ENCODE measurements around the gene MAPKAPK2.

MAPKAPK2 gene

DNA sequence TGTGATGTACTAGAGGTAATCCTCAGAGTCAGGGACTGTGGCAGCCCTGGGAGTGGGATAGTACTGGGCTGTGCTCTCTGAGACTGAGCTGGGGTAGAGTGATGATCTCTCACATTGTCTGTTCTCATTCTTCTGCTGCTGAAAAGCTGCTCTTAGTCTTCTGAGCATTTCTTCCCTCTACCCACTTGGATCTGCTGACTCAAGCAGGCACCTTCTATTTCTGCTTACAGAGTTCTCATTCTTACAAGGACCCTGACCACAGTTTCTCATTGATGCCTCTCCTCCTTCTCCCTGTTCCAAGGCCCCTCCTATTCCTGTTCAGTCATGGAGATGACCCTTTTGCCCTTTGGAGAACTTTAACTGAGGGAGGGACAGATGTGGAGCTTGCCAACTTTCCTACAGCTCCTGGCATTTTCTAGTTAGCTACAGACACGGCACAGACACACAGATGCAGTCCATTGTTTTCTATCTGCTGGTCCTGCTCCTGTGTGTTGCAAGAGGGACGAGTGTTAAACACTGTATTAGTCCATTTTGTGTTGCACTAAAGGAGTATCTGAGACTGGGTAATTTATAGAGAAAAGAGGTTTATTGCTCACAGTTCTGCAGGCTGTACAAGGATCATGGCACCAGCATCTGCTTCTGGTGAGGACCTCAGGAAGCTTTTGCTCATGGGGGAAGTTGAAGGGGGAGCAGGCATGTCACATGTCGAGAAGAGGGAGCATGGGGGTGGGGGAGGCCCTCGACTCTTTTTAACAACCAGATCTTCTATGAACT, 12.3 kb downstream of the MAPKAPK2 start:
- Histone ChIP-seq H3K9ac (ENCODE audit: low read depth, low read length, poor library complexity, severe bottlenecking) (no peak overlapping the region), H3K4me1 (ENCODE audit: insufficient read depth, low read length, poor library complexity, severe bottlenecking) (peaks cover 31% of the 10 kb centered on the region), H3K4me3 (ENCODE audit: low read length, poor library complexity, severe bottlenecking) (no peak overlapping the region), H3F3A (ENCODE audit: low read depth) (no peaks in the 10 kb centered on the region), H3K9me2 (replicated peaks; ENCODE audit: low read depth, low read length) (no peaks in the 10 kb centered on the region), H2AFZ (ENCODE audit: low read length) (no peak overlapping the region), H3K4me2 (ENCODE audit: low read depth, low read length, poor library complexity, severe bottlenecking) (no peak overlapping the region), H3K9me3 (ENCODE audit: insufficient read depth, low read depth, low read length) (no peaks in the 10 kb centered on the region), H3K27me3 (ENCODE audit: insufficient read depth, low read length, poor library complexity, severe bottlenecking) (no peaks in the 10 kb centered on the region), H3K79me2 (ENCODE audit: insufficient read depth, low read length) (peaks cover 98% of the 10 kb centered on the region), H4K20me1 (ENCODE audit: insufficient read depth, low read length, poor library complexity, severe bottlenecking) (peaks cover 61% of the 10 kb centered on the region), H3K36me3 (ENCODE audit: insufficient read depth, low read length) (peaks cover 21% of the 10 kb centered on the region; the same call in 1 of the 2 replicates)
- TF ChIP-seq, protein P1, sequence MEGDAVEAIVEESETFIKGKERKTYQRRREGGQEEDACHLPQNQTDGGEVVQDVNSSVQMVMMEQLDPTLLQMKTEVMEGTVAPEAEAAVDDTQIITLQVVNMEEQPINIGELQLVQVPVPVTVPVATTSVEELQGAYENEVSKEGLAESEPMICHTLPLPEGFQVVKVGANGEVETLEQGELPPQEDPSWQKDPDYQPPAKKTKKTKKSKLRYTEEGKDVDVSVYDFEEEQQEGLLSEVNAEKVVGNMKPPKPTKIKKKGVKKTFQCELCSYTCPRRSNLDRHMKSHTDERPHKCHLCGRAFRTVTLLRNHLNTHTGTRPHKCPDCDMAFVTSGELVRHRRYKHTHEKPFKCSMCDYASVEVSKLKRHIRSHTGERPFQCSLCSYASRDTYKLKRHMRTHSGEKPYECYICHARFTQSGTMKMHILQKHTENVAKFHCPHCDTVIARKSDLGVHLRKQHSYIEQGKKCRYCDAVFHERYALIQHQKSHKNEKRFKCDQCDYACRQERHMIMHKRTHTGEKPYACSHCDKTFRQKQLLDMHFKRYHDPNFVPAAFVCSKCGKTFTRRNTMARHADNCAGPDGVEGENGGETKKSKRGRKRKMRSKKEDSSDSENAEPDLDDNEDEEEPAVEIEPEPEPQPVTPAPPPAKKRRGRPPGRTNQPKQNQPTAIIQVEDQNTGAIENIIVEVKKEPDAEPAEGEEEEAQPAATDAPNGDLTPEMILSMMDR (conservative IDR thresholded peaks at IDR 0.05; ENCODE audit: low read length), result no peak
- no peak for TF ChIP-seq EZH2phosphoT487 (IDR thresholded peaks at IDR 0.05; ENCODE audit: borderline replicate concordance)

DNA sequence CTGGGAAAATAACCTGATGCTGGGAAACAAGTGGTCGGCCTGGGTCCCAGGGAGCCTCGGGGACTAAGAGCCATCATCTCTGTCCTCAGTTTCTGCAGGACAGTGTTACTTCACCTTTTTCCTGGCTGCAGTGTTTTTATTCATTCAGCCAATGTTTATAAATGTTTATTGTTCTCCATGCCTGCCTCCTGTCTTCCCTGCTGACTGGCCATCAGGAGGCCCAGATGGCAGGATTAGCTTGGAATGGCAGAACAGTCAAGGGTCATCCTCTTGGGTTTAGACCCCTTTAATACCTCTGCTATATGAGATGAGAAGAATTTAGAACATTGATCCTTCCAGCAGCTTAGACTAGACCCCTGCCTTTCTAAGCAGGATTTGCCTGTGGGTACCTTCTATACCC, 13.3 kb downstream of the MAPKAPK2 start:
- no peaks in the 10 kb centered on the region for H3K9me2 ChIP-seq (replicated peaks; ENCODE audit: low read depth, low read length)
- no peaks in the 10 kb centered on the region for H3F3A ChIP-seq (ENCODE audit: low read depth)
- no peak overlapping the region for H3K4me3 ChIP-seq (ENCODE audit: low read length, poor library complexity, severe bottlenecking)
- peaks cover 98% of the 10 kb centered on the region for H3K79me2 ChIP-seq (ENCODE audit: insufficient read depth, low read length)
- H3K27me3 ChIP-seq (ENCODE audit: insufficient read depth, low read length, poor library complexity, severe bottlenecking), result no peaks in the 10 kb centered on the region
- H3K9ac ChIP-seq (ENCODE audit: low read depth, low read length, poor library complexity, severe bottlenecking), result no peak overlapping the region
- no peaks in the 10 kb centered on the region for H3K9me3 ChIP-seq (ENCODE audit: insufficient read depth, low read depth, low read length)
- H3K4me1 ChIP-seq (ENCODE audit: insufficient read depth, low read length, poor library complexity, severe bottlenecking), result peaks cover 23% of the 10 kb centered on the region
- peaks cover 21% of the 10 kb centered on the region; the same call in 1 of the 2 replicates for H3K36me3 ChIP-seq (ENCODE audit: insufficient read depth, low read length)
- no peak overlapping the region for H2AFZ ChIP-seq (ENCODE audit: low read length)
- H3K4me2 ChIP-seq (ENCODE audit: low read depth, low read length, poor library complexity, severe bottlenecking), result no peak overlapping the region
- H4K20me1 ChIP-seq (ENCODE audit: insufficient read depth, low read length, poor library complexity, severe bottlenecking), result peaks cover 58% of the 10 kb centered on the region
- TF ChIP-seq EZH2phosphoT487 (IDR thresholded peaks at IDR 0.05; ENCODE audit: borderline replicate concordance), result no peak
- TF ChIP-seq, protein P1 (conservative IDR thresholded peaks at IDR 0.05; ENCODE audit: low read length), result no peak

DNA sequence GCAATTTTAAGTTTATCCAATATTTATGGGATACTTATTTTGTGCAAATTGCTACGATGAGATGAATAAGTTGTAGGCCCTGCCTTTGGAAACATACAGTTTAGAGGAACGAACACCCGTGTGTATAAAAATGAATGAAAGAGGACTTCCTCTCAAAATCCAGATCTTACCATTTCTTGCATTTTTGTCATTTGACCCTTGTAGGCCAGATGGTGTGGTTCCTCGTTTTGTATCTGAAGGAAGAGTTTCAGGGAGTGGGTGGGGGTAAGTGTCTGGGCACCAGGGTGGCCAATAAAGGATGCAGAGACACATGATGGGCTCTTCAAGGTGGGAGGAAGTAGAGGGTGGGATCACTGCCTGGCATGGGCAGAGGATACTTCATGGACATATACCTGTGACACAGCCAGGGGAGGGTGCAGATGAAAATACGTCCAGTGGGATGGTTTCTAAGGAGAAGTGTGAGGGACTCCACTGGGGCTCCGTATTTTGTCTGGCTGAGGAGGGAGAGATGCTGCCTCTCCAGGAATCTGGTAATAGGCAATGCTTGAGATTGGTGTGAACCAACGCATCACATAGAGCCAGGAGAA, 14.4 kb downstream of the MAPKAPK2 start:
- H3K36me3 ChIP-seq (ENCODE audit: insufficient read depth, low read length), result peaks cover 21% of the 10 kb centered on the region; the same call in 1 of the 2 replicates
- peaks cover 98% of the 10 kb centered on the region for H3K79me2 ChIP-seq (ENCODE audit: insufficient read depth, low read length)

More for the DNA sequence above, 14.4 kb downstream of the MAPKAPK2 start:
- Histone ChIP-seq H3F3A (ENCODE audit: low read depth) (no peaks in the 10 kb centered on the region), H4K20me1 (ENCODE audit: insufficient read depth, low read length, poor library complexity, severe bottlenecking) (peaks cover 59% of the 10 kb centered on the region), H2AFZ (ENCODE audit: low read length) (no peak overlapping the region), H3K9ac (ENCODE audit: low read depth, low read length, poor library complexity, severe bottlenecking) (no peak overlapping the region), H3K9me3 (ENCODE audit: insufficient read depth, low read depth, low read length) (no peaks in the 10 kb centered on the region), H3K4me3 (ENCODE audit: low read length, poor library complexity, severe bottlenecking) (no peak overlapping the region), H3K9me2 (replicated peaks; ENCODE audit: low read depth, low read length) (no peaks in the 10 kb centered on the region), H3K4me1 (ENCODE audit: insufficient read depth, low read length, poor library complexity, severe bottlenecking) (peaks cover 23% of the 10 kb centered on the region), H3K4me2 (ENCODE audit: low read depth, low read length, poor library complexity, severe bottlenecking) (no peak overlapping the region), H3K27me3 (ENCODE audit: insufficient read depth, low read length, poor library complexity, severe bottlenecking) (no peaks in the 10 kb centered on the region)
- TF ChIP-seq EZH2phosphoT487 (IDR thresholded peaks at IDR 0.05; ENCODE audit: borderline replicate concordance), result no peak
- TF ChIP-seq, protein P1 (conservative IDR thresholded peaks at IDR 0.05; ENCODE audit: low read length), result no peak

Measured in Loucy (cell line).